Natural killer cell treated with Interleukin-12 subunit alpha and Interleukin-12 subunit beta and Interleukin-15 and Interleukin-18, amount 100 ng/mL, for 72 hours (primary cell): ENCODE data around the gene SENP6. TPM values are rescaled to one million over a fixed set of nuclear protein-coding genes. Genes with fewer than 3 reads are reported as not detected.
"Not testable (repeated sequence)": the region's sequence is repeated elsewhere in the genome, so short reads cannot be mapped to it uniquely, and the experiment has no call there.

Experiments
- ATAC-seq, 2 donors: fragments of 150-1000 bp; cut with Tn5 transposase in 1 of 2; sonication (Bioruptor Pico), chemical (Tn5 transposase) in 1 of 2; 2 replicates each; pipeline ENCODE4 v1.10.0; 2021
- DNase-seq: peaks from one replicate; pipeline ENCODE4 v3.0.0; 2022; ENCODE audit warnings: low spot score
- H3K27ac Mint-ChIP-seq, 2 donors: 1 replicate in 1 of 2; 2 replicates in 1 of 2; pipeline ENCODE4 v1.8.0; 2022; ENCODE audit warnings: mixed read lengths in 2 of 2, mild to moderate bottlenecking in 1 of 2, moderate library complexity in 1 of 2
- H3K27me3 Mint-ChIP-seq, 2 donors: 1 replicate in 1 of 2; 2 replicates in 1 of 2; pipeline ENCODE4 v1.8.0; 2022; ENCODE audit warnings: mixed read lengths in 2 of 2
- H3K36me3 Mint-ChIP-seq: one replicate; pipeline ENCODE4 v1.8.0; 2022; ENCODE audit warnings: mixed read lengths
- H3K4me1 Mint-ChIP-seq, 2 donors: 1 replicate in 1 of 2; 2 replicates in 1 of 2; pipeline ENCODE4 v1.8.0; 2022; ENCODE audit warnings: low read depth in 2 of 2, mixed read lengths in 2 of 2, mild to moderate bottlenecking in 1 of 2
- H3K4me3 Mint-ChIP-seq: one replicate; pipeline ENCODE4 v1.8.0; 2022; ENCODE audit warnings: mixed read lengths
- H3K9me3 Mint-ChIP-seq: 2 replicates; pipeline ENCODE4 v1.8.0; 2022; ENCODE audit warnings: mixed read lengths
- total RNA-seq, 2 donors: library from RNA; stranded (reverse); gene quantifications; one replicate each; pipeline ENCODE4 v1.2.3, GENCODE V29; 2022

The SENP6 gene
- total RNA-seq, 2 donors from 2014 or later = 64.8 to 99.7 TPM

GRCh38 chr6:75711173-75711572 is 109.5 kb downstream of the SENP6 start:
- no peaks in the 10 kb centered on the region for H3K9me3 Mint-ChIP-seq
- peaks cover 21% of the 10 kb centered on the region for H3K36me3 Mint-ChIP-seq
- no peak overlapping the region for H3K4me3 Mint-ChIP-seq
- no peaks in the 10 kb centered on the region for H3K27me3 Mint-ChIP-seq
- DNase-seq (no peak), ATAC-seq (no peak)
- no peaks in the 10 kb centered on the region for H3K4me1 Mint-ChIP-seq
- no peak overlapping the region for H3K27ac Mint-ChIP-seq

DNA sequence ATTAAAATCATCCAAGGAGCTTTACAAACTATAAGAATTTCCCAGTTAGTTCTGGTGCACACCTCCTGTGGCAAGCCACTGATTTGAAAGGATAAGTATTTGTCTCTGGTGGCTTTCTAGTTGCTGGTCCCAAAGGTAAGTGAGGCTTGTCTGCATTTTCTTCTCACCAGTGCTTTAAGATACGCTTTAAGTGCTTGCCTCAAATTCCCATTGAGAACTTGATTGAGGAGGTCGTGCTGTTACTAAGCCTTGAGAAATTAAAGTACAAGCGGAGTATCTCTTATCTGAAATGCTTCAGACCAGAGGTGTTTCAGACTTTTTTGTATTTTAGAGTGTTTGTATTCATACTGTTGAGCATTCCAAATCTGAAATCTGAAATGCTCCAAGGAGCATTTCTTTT is 117.5 kb downstream of the SENP6 start:
- Mint-ChIP-seq H3K36me3 (peaks cover 14% of the 10 kb centered on the region), H3K27ac (no peak overlapping the region), H3K9me3 (no peaks in the 10 kb centered on the region), H3K27me3 (no peaks in the 10 kb centered on the region), H3K4me1 (no peaks in the 10 kb centered on the region), H3K4me3 (no peak overlapping the region)
- DNase-seq = no peak
- no peak for ATAC-seq

DNA sequence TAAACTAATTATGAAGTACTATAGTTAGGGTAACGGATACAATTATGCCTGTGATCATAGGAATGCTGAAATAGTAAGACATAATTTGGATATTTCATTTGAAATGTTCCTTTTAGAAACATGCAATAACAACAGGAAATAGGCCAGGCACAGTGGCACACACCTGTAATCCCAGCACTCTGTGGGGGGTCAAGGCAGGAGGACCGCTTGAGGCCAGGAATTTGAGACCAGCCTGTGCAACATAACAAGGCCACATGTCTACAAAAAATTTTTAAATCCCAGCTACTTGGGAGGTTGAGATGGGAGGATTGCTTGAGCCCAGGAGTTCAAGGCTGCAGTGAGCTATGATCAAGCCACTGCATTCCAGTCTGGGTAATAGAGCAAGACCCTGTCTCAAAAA is 121.7 kb downstream of the SENP6 start:
- Mint-ChIP-seq H3K27ac (no peak overlapping the region), H3K4me3 (no peak overlapping the region), H3K4me1 (no peaks in the 10 kb centered on the region), H3K9me3 (no peaks in the 10 kb centered on the region), H3K36me3 (no peaks in the 10 kb centered on the region), H3K27me3 (no peaks in the 10 kb centered on the region)
- DNase-seq (no peak), ATAC-seq (no peak)

- Mint-ChIP-seq H3K36me3 (no peaks in the 10 kb centered on the region), H3K4me3 (no peak overlapping the region), H3K4me1 (no peaks in the 10 kb centered on the region), H3K27ac (no peak overlapping the region), H3K27me3 (peaks cover 0 to 3% of the 10 kb centered on the region in 2 donors), H3K9me3 (no peaks in the 10 kb centered on the region)
- ATAC-seq (no peak), DNase-seq (no peak)
These were observed 125.5 kb downstream of the SENP6 start for GRCh38 chr6:75727206-75727605.

DNA sequence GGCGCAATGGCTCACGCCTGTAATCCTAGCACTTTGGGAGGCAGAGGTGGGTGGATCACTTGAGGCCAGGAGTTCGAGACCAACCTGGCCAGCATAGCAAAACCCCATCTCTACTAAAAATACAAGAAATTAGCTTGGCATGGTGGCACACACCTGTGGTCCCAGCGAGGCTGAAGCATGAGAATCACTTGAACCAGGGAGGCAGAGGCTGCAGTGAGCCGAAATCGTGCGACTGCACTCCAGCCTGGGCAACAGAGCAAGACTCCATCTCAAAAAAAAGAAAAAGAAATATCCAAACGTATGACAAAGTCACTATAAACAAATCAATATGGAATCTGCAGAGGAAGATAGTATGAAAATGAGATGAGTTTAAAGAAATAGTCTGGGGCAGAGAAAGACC is 129.3 kb downstream of the SENP6 start:
- not testable (repeated sequence) for H3K36me3 Mint-ChIP-seq, H3K27me3 Mint-ChIP-seq, H3K4me1 Mint-ChIP-seq, H3K9me3 Mint-ChIP-seq, H3K27ac Mint-ChIP-seq, H3K4me3 Mint-ChIP-seq, ATAC-seq, DNase-seq

- Mint-ChIP-seq H3K27me3 (peaks cover 0 to 6% of the 10 kb centered on the region in 2 donors), H3K9me3 (no peaks in the 10 kb centered on the region), H3K4me1 (no peaks in the 10 kb centered on the region), H3K36me3 (no peaks in the 10 kb centered on the region), H3K27ac (no peak overlapping the region), H3K4me3 (no peak overlapping the region)
- DNase-seq (no peak), ATAC-seq (no peak)
These were observed 134.0 kb downstream of the SENP6 start for GRCh38 chr6:75735491-75736186.

- no peaks in the 10 kb centered on the region for H3K9me3 Mint-ChIP-seq
- ATAC-seq (no peak), DNase-seq (no peak)
- H3K27me3 Mint-ChIP-seq = peaks cover 26 to 35% of the 10 kb centered on the region in 2 donors
- H3K36me3 Mint-ChIP-seq = no peaks in the 10 kb centered on the region
- no peak overlapping the region for H3K27ac Mint-ChIP-seq
- H3K4me1 Mint-ChIP-seq = no peaks in the 10 kb centered on the region
- no peak overlapping the region for H3K4me3 Mint-ChIP-seq
These were observed 142.3 kb downstream of the SENP6 start for GRCh38 chr6:75743971-75744370.

- no peak for ATAC-seq
- Mint-ChIP-seq H3K36me3 (no peaks in the 10 kb centered on the region), H3K4me3 (no peak overlapping the region), H3K4me1 (peaks cover 4 to 6% of the 10 kb centered on the region in 2 donors), H3K9me3 (no peaks in the 10 kb centered on the region), H3K27me3 (peaks cover 25 to 42% of the 10 kb centered on the region in 2 donors), H3K27ac (no peak overlapping the region)
- DNase-seq = no peak
These were observed 143.7 kb downstream of the SENP6 start for GRCh38 chr6:75745404-75745803.

DNA sequence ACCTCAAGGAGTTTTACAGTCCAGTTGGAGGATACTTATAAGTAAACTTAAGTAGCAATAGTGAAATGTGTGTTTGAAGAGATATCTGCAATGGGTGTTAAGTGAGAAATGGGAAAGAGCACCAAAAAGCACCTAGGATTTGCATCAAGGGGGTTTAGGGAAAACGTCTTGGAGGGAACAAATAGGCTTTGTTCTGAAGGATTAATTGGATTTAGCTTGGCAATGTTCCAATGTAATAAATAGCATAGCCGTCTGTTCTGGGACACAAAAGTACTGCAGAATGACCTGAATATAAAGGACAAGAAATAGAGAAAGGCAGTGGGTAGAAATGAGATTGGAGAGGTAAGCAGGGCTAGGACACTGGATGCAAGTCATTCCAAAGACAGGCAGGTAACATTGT is 144.5 kb downstream of the SENP6 start:
- no peak for ATAC-seq
- no peak overlapping the region for H3K4me3 Mint-ChIP-seq

GRCh38 chr6:75747152-75747992 is 145.7 kb downstream of the SENP6 start:
- DNase-seq (no peak), ATAC-seq (no peak)
- Mint-ChIP-seq H3K27ac (no peak overlapping the region), H3K4me3 (peak overlapping the region; percentile 28), H3K27me3 (peaks cover 22 to 42% of the 10 kb centered on the region in 2 donors), H3K36me3 (no peaks in the 10 kb centered on the region), H3K9me3 (no peaks in the 10 kb centered on the region), H3K4me1 (peaks cover 4 to 6% of the 10 kb centered on the region in 2 donors)

More for the DNA sequence above, 144.5 kb downstream of the SENP6 start:
- no peak for DNase-seq
- Mint-ChIP-seq H3K9me3 (no peaks in the 10 kb centered on the region), H3K36me3 (no peaks in the 10 kb centered on the region), H3K4me1 (peaks cover 4 to 6% of the 10 kb centered on the region in 2 donors), H3K27me3 (peaks cover 25 to 42% of the 10 kb centered on the region in 2 donors), H3K27ac (no peak overlapping the region)

DNA sequence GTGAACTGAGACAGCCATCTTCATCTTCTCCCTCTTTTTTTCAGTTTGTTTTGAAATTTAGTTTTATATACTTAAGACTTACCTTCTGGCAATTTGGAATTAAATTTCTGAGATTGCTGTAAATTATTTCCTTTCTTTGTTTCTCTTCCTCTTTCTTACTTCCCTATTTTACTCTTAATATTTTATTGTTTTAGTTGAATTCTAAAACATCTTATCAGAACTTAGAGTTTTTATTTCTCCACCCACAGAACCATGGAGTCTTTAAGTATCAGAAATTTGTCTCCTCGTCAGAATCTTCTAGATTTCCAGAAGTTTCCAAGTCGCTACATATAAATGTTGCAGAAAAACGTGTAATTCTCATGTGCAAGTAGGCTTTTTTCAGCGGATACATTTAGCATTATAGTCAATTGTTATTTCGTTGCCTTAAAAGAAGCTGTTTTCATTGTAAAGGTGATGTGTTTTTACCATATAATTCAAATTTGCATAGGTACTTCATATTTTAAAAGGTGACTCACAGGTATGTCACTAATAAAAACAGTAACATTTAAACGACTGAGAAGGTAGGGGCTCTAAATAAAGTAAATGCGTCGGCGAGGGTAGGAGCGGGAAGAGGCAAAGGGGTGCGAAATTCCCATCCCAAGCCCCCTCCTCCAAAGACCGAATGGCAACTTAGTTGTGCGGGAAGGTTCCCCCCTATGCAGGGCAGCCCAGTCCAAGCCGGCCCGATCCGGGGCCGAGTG is 146.5 kb downstream of the SENP6 start:
- Mint-ChIP-seq H3K4me3 (peak overlapping the region; percentile 94), H3K27me3 (peaks cover 22 to 42% of the 10 kb centered on the region in 2 donors), H3K4me1 (peaks cover 4 to 6% of the 10 kb centered on the region in 2 donors), H3K9me3 (no peaks in the 10 kb centered on the region), H3K36me3 (no peaks in the 10 kb centered on the region), H3K27ac (no peak overlapping the region)
- ATAC-seq (no peak), DNase-seq (no peak)

DNA sequence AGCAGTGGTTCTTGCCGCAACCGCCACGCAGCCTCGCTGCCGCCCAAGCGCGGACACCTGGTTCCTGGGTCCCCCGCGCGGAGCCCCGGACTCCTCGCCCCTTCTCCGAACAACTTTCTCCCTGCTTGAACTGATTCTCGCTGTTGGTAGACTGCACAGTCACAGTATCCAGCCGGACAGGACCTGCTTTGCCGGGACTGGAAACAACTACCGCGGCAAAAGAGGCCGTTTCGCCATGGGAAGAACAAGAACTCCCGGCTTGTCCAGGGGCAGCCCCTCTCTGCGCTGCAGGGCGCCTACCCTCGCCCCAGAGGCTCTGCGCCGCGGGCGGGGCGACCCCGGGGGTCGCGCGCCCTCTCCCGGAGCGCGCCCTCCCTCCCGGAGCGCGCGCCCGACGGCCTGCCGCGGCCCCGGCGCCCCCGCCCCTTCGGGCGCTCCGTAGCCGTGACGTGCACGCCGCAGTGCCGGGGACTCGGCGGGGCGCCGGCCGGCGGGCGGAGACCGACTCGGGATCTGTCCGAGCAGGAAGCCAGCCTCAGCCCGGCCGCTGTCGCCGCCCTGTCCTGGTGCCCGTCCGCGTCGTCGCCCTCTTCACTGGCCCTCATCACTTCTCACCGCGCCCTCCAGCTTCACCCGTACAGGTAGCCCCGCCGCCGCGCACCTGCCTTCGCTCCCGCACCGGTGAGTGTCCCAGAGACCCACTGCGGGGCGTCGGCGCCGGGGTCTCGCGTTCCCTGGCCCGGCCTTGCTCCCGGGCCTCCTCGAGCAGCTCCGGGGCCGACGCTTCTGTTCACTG is 147.3 kb downstream of the SENP6 start, which contains the start of gene MYO6:
TSS of gene MYO6 (plus strand) at position 497 of the 796 bp plus-strand sequence. CDS start 68,309 bp downstream, outside the sequence.
- Mint-ChIP-seq H3K4me3 (peak within 1 kb of the TSS; percentile 94), H3K27ac (peak within 1 kb of the TSS; percentile 48 to 87), H3K4me1 (peaks cover 4 to 6% of the 10 kb centered on the region in 2 donors), H3K9me3 (no peaks in the 10 kb centered on the region), H3K36me3 (no peaks in the 10 kb centered on the region), H3K27me3 (peaks cover 18 to 36% of the 10 kb centered on the region in 2 donors)
- ATAC-seq = peak; percentile 93 to 95
- DNase-seq = peak; percentile 68

- Mint-ChIP-seq H3K36me3 (no peaks in the 10 kb centered on the region), H3K4me3 (peak overlapping the region; percentile 1), H3K27ac (no peak overlapping the region), H3K9me3 (no peaks in the 10 kb centered on the region), H3K4me1 (peaks cover 4 to 6% of the 10 kb centered on the region in 2 donors), H3K27me3 (peaks cover 12 to 23% of the 10 kb centered on the region in 2 donors)
- ATAC-seq = no peak
- no peak for DNase-seq
These were observed 149.8 kb downstream of the SENP6 start for GRCh38 chr6:75751443-75751842.
